ENCODE measurements around the gene CSMD2.

The CSMD2 gene

DNA sequence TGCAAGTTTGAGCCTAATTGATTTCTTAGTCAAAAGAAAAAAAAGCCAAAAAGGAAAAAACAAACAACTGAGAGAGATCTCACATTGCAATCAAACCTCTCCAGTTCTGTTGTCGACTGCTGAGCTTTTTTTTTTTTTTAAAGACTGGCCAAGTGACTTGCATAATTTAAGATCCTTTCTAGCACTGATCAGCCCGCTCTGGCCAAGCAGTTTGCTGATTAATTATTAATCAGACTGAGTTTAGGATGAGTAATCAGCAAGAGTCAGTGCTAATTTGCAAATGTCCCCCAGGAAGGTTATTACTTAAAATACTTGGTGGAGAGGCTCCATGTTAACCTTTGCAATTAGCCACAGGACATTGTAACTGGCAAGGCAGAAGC lies 261.8 kb downstream of the CSMD2 start:
- H3K4me3 ChIP-seq (ENCODE audit: control insufficient read depth, low read depth, low read length), result no peak overlapping the region
- DNase-seq (ENCODE audit: low read depth), result peak; percentile 20
- TF ChIP-seq, protein P1, sequence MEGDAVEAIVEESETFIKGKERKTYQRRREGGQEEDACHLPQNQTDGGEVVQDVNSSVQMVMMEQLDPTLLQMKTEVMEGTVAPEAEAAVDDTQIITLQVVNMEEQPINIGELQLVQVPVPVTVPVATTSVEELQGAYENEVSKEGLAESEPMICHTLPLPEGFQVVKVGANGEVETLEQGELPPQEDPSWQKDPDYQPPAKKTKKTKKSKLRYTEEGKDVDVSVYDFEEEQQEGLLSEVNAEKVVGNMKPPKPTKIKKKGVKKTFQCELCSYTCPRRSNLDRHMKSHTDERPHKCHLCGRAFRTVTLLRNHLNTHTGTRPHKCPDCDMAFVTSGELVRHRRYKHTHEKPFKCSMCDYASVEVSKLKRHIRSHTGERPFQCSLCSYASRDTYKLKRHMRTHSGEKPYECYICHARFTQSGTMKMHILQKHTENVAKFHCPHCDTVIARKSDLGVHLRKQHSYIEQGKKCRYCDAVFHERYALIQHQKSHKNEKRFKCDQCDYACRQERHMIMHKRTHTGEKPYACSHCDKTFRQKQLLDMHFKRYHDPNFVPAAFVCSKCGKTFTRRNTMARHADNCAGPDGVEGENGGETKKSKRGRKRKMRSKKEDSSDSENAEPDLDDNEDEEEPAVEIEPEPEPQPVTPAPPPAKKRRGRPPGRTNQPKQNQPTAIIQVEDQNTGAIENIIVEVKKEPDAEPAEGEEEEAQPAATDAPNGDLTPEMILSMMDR (IDR thresholded peaks at IDR 0.05; ENCODE audit: control insufficient read depth, insufficient read depth, low read depth, low read length, missing control alignments), result no peak

DNA sequence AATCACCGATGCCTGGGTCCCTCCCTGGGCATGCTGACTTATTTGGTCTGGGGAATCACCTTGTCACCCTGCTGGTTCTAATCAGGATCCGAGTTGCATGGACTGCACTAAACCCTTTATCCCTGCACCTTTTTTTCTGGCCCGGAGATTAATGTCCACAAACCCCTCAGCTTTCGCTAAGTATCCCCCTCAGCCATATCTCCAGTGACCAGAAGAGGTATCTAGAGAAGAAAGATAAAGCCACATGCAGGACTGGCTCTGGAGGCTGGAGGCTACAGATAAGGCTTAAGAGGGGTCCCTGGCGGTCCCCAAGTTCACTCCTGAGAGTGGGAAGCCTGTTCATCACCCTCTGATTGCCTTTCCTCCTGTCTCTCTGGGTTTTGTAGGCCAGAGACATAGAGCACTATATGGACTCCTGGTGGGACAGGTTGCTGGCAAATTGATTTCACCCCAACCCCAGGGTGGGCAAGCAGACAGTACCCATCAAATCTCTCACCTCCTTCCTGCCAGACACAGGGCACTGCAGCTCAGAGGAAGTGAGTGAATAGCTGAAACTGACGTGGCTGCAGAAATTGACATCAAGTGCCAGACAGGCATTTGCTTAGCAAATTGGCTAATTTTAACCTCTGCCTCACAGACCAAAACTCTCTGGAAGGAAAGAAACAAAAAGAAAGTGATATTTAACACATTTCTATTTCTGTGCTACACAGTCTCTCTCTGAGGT lies 262.4 kb downstream of the CSMD2 start:
- no peak overlapping the region for H3K4me3 ChIP-seq (ENCODE audit: control insufficient read depth, low read depth, low read length)

DNA sequence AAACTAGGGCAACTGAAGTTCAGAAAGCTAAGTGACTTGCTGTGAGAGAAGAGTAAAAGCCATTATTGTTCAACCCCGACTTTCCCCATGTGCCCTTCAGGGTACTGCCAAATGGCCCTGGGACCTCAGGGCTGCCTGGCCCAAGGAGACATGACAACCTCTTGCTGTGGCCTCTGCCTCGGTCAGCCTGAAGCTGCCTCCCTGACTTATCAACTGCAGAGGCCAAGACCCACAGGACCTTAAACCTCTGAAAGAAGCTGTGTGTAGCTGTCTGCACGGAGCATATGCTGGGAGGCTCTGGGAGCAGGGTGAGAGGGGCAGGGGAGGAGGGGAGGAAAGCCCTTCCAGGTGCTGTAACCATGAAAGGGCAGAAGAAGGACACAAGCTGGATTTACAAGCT lies 265.3 kb downstream of the CSMD2 start:
- DNase-seq (ENCODE audit: low read depth), result no peak
- H3K4me3 ChIP-seq (ENCODE audit: control insufficient read depth, low read depth, low read length), result no peak overlapping the region
- TF ChIP-seq, protein P1 (IDR thresholded peaks at IDR 0.05; ENCODE audit: control insufficient read depth, insufficient read depth, low read depth, low read length, missing control alignments), result no peak

More for the DNA sequence above, 262.4 kb downstream of the CSMD2 start:
- TF ChIP-seq, protein P1 (IDR thresholded peaks at IDR 0.05; ENCODE audit: control insufficient read depth, insufficient read depth, low read depth, low read length, missing control alignments), result no peak
- DNase-seq (ENCODE audit: low read depth), result peak; percentile 11

DNA sequence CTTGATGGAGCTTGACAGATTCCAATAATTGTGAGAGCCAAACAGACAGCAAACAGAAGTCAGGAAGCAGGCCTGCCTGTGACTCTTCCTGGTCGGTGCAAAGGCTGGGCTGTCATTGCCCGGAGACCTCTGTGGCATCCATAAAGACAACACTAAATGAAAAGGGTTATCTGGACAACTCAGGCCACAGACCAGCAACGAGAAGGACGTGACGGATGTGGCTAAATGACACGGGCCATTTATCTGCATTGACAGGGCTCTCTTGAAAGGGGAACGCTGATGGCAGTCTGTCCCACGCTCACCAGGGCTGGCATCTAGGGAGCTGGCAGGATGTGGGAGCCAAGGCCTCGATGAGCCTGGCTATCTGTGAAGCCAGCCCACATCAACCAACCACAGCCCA lies 266.1 kb downstream of the CSMD2 start:
- H3K4me3 ChIP-seq (ENCODE audit: control insufficient read depth, low read depth, low read length), result no peak overlapping the region
- no peak for DNase-seq (ENCODE audit: low read depth)
- TF ChIP-seq, protein P1 (IDR thresholded peaks at IDR 0.05; ENCODE audit: control insufficient read depth, insufficient read depth, low read depth, low read length, missing control alignments), result no peak

DNA sequence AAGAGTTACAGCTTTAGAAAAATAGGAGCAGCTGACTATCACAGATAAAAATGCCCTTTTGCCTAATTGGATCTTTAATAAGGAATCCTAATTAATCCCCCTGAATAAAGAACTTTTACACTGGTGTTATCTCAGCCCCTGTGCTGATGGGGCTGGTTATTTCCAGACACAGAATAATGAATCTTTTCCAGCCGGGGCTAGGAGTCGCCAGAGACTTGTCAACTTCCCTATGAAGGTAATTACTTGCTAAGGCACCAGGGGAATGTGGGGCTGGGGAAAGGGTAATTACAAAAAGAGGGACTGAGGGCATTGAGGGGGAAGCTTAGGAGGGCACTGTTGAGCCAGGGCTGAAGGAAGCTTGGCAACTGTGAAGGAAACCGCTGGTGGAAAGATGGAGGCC lies 266.6 kb downstream of the CSMD2 start:
- no peak overlapping the region for H3K4me3 ChIP-seq (ENCODE audit: control insufficient read depth, low read depth, low read length)
- TF ChIP-seq, protein P1 (IDR thresholded peaks at IDR 0.05; ENCODE audit: control insufficient read depth, insufficient read depth, low read depth, low read length, missing control alignments), result no peak

DNA sequence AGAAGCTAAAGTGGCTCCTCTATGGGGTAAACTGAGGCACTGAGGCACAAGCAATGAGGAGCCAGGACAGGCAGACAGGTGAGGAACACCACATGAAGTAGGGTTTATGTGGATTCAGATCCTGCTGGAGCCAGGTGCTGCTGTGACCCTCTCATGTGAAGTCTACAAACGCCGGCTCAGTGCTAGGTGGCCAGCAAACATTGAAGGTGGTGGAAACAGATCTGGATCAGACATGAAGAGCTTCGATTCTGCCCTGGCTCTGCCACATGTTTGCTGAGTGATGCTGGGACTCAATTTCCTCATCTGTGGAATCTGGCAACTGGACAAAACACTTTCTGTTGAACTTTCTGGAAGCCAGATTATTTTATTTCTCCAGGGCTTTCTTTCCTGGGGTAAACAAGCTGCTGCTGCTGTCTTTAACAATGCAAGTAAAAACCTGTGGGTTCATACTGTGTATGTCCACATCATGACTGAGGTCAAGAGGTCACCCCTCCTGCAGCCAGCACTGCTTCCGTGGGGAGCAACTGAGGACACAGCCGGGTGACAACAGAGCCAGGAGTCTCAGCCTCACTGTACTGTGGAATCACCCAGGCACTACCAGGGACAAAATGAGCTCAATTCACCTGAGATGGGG lies 267.8 kb downstream of the CSMD2 start:
- TF ChIP-seq, protein P1 (IDR thresholded peaks at IDR 0.05; ENCODE audit: control insufficient read depth, insufficient read depth, low read depth, low read length, missing control alignments), result no peak
- no peak for DNase-seq (ENCODE audit: low read depth)
- H3K4me3 ChIP-seq (ENCODE audit: control insufficient read depth, low read depth, low read length), result no peak overlapping the region

More for the DNA sequence above, 266.6 kb downstream of the CSMD2 start:
- no peak for DNase-seq (ENCODE audit: low read depth)
